ENCODE measurements around the gene RTL9. TPM values are rescaled to one million over a fixed set of nuclear protein-coding genes. Genes with fewer than 3 reads are reported as not detected.

Gene RTL9
- total RNA-seq = 3.1 and 11.2 TPM in 2 replicates

GRCh38 chrX:110358548-110358947 lies at the start of gene RTL9:
TSS of gene RTL9 (plus strand) at chrX:110358848. CDS start at chrX:110450618, 91,770 bp downstream.

GRCh38 chrX:110317820-110318663 lies 40.6 kb upstream of the RTL9 start, which contains the start of gene AMMECR1:
TSS of gene AMMECR1 (minus strand) at chrX:110318085. CDS start at chrX:110318071, 14 bp downstream.

Other genes starting within 250 kb of the RTL9 start
- gene AMMECR1, start 40.8 kb upstream of the RTL9 start, total RNA-seq = 22.0 and 42.3 TPM in 2 replicates

Measured in cardiac atrium fibroblast (primary cell).